GM13976 (cell line): ENCODE measurements around the gene SEPHS1.

Experiments
- DNase-seq: peaks from one replicate; pipeline ENCODE4 v3.0.0; 2012; ENCODE audit warnings: low spot score
- in situ Hi-C: fragments of 300-500 bp; cut with MboI; formaldehyde crosslinking; loops from one replicate; pipeline ENCODE4 v1.12.0; 2022; ENCODE audit warnings: low sequenced_read_pairs, mixed read lengths, inconsistent platforms; ENCODE audit not compliant: unreplicated experiment
- TF ChIP-seq, protein P1 (sequence below): IDR thresholded peaks from 2 replicates; pipeline ENCODE4 v1.5.1; 2012; ENCODE audit warnings: borderline replicate concordance, mild to moderate bottlenecking; ENCODE audit not compliant: insufficient read depth; ENCODE audit errors: extremely low read depth, missing control alignments, control extremely low read depth

Gene SEPHS1

DNA sequence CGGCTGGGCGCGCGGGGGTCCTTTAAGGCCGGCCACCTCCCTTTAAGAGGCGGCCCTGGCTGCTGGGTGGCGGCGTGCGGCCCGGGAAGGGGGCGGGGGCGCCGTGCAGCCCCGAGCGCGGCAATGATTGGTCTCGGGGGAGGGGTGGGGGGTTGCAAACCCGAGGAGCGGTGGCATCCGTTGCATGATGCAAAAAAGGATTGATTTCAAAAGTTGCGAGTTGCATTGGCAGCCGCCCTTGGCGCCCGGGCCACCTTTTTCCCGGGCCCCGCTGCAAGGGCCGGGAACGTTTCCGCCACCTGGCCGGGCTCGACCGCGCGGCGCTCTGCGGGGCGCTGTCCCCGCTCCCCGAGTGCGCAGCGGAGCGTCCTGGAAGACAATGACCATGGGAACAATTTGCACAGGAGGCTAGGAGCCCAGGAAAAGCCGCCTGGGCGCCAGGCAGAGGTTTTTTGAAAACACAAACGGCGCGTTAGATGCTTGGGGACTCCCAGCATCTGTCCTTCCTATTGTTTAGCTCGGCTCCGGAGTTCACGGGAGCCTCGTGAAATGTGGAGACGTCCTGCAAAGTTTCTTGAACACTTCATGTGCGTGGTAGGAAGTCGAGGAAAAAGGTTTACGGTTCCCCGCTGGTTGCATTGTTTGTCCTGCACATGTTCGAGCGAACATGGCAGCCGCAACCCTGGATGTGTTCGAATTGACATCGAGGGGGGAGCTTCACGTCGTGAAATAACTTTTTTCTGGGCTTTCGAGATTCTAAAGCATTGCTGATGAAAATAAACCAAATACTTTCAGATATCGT is at the start of gene SEPHS1:
SEPHS1 (minus strand) TSS at position 78 of the 802 bp plus-strand sequence. CDS start 3,343 bp downstream, outside the sequence.
- in situ Hi-C loops = no loop called here
- DNase-seq = peak; percentile 90
- TF ChIP-seq, protein P1, sequence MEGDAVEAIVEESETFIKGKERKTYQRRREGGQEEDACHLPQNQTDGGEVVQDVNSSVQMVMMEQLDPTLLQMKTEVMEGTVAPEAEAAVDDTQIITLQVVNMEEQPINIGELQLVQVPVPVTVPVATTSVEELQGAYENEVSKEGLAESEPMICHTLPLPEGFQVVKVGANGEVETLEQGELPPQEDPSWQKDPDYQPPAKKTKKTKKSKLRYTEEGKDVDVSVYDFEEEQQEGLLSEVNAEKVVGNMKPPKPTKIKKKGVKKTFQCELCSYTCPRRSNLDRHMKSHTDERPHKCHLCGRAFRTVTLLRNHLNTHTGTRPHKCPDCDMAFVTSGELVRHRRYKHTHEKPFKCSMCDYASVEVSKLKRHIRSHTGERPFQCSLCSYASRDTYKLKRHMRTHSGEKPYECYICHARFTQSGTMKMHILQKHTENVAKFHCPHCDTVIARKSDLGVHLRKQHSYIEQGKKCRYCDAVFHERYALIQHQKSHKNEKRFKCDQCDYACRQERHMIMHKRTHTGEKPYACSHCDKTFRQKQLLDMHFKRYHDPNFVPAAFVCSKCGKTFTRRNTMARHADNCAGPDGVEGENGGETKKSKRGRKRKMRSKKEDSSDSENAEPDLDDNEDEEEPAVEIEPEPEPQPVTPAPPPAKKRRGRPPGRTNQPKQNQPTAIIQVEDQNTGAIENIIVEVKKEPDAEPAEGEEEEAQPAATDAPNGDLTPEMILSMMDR = peak; percentile 15

DNA sequence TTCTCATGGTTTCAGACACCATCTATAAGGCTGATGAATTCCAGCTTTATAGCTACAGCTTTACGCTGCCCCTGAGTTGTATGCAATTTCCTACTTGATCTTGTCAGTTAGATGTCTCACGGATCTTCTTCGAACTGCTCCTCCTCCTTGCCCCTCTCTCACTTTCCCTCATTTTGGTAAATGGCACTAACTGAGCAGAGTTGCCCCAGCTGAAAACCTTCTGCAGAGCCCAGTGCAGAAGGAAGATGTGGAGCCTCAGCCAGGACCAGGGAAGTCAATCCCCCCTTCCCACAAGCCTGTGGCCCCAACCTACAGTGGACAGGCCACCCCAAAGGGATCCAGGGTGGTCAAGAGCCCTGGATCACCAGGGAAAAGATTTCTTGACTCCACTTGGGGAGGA is 49.0 kb upstream of the SEPHS1 start:
- no peak for DNase-seq
- in situ Hi-C loops = no loop called here
- TF ChIP-seq, protein P1 = no peak

DNA sequence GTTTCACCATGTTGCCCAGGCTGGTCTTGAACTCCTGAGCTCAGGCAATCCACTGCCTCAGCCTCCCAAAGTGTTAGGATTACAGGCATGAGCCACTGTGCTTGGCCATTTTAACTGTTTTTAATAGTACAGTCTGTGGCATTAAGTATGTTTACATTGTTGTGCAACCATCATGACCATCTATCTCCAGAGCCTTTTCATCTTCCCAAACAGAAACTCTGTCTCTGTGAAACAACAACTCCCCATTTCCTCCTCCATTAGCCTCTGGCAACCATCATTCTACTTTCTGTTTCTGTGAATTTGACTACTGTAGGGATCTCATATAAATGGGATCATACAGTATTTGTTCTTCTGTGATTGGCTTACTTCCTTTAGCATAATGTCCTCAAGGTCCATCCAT is 48.3 kb upstream of the SEPHS1 start:
- DNase-seq = no peak
- in situ Hi-C loops = no loop called here
- TF ChIP-seq, protein P1 = no peak

GRCh38 chr10:13395540-13395939 is 47.4 kb upstream of the SEPHS1 start:
- in situ Hi-C loops = no loop called here
- TF ChIP-seq, protein P1 = no peak
- no peak for DNase-seq

GRCh38 chr10:13393640-13394039 is 45.5 kb upstream of the SEPHS1 start:
- DNase-seq = no peak
- in situ Hi-C loops = no loop called here
- TF ChIP-seq, protein P1 = no peak

DNA sequence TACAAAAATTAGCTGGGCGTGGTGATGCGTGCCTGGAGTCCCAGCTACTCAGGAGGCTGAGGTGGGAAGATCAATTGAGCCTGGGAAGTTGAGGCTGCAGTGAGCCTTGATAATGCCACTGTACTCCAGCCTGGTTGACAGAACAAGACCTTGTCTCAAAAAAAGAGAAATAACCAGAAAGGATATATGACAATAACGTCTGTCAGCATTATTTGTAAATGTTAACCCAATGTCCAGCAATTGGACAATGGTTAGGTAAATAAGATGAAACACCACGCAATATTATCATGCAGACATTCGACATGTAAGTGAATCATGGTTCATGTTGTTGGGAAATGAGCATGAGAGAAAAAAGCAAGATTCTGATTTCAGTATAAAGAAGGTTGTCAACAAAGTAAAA is 44.6 kb upstream of the SEPHS1 start:
- in situ Hi-C loops = no loop called here
- TF ChIP-seq, protein P1 = no peak
- DNase-seq = no peak
